ENCODE measurements around the gene RPL38. TPM values are rescaled to one million over a fixed set of nuclear protein-coding genes. Genes with fewer than 3 reads are reported as not detected.

RPL38 gene
- polyA plus RNA-seq, 1 of the 3 experiments (the other 2 are of a cell fraction) = 4,154 TPM

DNA sequence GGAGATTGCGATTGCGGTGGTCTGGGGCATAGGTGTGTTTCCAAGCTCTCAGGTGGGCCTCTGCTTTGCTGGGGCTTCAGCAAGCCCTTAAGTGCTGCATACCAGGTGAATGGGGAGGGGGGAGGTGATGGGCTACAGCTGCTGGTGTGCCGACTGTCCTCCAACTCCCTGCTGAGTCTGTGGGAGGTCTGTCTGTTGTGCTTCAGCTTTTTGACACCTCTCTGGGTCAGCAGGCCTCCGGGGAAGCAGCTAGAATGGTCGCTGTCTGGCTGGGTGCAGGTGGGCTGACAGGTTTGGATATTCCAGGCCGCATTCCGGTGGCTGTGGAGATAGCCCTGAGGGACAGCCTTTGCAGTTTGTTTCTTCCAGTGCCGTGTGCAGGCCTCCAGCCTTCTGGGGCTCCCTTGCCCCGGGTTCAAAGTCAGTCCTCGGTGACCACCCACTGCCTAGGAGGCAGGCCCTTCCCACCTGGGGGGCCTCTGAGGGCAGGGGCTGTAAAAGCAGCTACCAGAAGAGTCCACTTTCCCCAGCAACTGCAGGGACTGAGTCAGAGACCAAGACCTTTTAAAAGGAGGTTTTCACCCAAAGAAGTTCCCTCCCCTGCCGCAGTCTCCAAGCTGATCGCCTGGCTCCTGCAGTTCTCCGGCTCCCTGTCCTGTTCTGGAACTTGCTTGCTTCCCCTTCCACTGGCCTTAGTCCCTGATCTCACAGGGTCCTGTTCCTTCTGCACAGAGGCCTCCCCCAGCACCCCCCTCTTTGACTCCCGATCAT is 7.8 kb downstream of the RPL38 start:
- H3K27ac ChIP-seq (ENCODE audit: low read depth in 2 of 2, low read length in 1 of 2) = peak overlapping the region; percentile 34 to 70; a peak in 3 of 4 replicates
- CTCF ChIA-PET = interaction anchor here (0.6 to 4.5 kb wide), 22 partner anchors 8 to 835 kb away, joined by 3 to 30 read pairs (median 4); partner anchors contain the start of gene RPL38
- no peak overlapping the region for H3K4me3 ChIP-seq (ENCODE audit: low read depth in 2 of 2, low read length in 1 of 2)

More for the DNA sequence above, 7.8 kb downstream of the RPL38 start:
- peak overlapping the region; percentile 2; the same call in 1 of the 2 replicates for H3K4me2 ChIP-seq
- no peak for DNase-seq
- H4K20me1 ChIP-seq (ENCODE audit: insufficient read depth) = peaks cover 45% of the 10 kb centered on the region
- H3K9ac ChIP-seq = no peak overlapping the region
- H3K4me1 ChIP-seq (ENCODE audit: control insufficient read depth in 1 of 2, insufficient read depth in 2 of 2, low read depth in 1 of 2, low read length in 1 of 2) = peaks cover 10 to 76% of the 10 kb centered on the region in 2 experiments; a peak in 3 of 4 replicates
- no peaks in the 10 kb centered on the region for H3K9me3 ChIP-seq
- no peaks in the 10 kb centered on the region for H3K9me2 ChIP-seq
- H3K27me3 ChIP-seq (ENCODE audit: insufficient read depth) = no peaks in the 10 kb centered on the region
- TF ChIP-seq, protein P1, sequence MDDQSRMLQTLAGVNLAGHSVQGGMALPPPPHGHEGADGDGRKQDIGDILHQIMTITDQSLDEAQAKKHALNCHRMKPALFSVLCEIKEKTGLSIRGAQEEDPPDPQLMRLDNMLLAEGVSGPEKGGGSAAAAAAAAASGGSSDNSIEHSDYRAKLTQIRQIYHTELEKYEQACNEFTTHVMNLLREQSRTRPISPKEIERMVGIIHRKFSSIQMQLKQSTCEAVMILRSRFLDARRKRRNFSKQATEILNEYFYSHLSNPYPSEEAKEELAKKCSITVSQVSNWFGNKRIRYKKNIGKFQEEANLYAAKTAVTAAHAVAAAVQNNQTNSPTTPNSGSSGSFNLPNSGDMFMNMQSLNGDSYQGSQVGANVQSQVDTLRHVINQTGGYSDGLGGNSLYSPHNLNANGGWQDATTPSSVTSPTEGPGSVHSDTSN (IDR thresholded peaks at IDR 0.05) = peak; percentile 15
- TF ChIP-seq REST (IDR thresholded peaks at IDR 0.05; ENCODE audit: low read depth, low read length) = no peak; the same call in 1 of the 2 replicates
- TF ChIP-seq SIN3A (IDR thresholded peaks at IDR 0.05; ENCODE audit: borderline replicate concordance, low read depth, low read length) = peak; percentile 84; the same call in 1 of the 2 replicates
- TF ChIP-seq EP300 (IDR thresholded peaks at IDR 0.05; ENCODE audit: borderline replicate concordance in 1 of 2, low read depth in 1 of 2, low read length in 1 of 2) = no peak
- H3K36me3 ChIP-seq (replicated peaks in 1 of 2; ENCODE audit: control insufficient read depth in 1 of 2, insufficient read depth in 2 of 2, low read length in 1 of 2) = peaks cover 33 to 46% of the 10 kb centered on the region in 2 experiments
- 87% methylated on average over 14 of the region's 14 CpGs for WGBS (ENCODE audit: low lambda C conversion rate)
- H3F3A ChIP-seq (replicated peaks; ENCODE audit: insufficient read depth) = peaks cover 54% of the 10 kb centered on the region
- POLR2A ChIA-PET = interaction anchor here (0.6 to 1.1 kb wide), 3 partner anchors 8 to 34 kb away, joined by 3 to 5 read pairs (median 3); partner anchors contain the start of gene RPL38
- H3K79me2 ChIP-seq (ENCODE audit: insufficient read depth) = peaks cover 28% of the 10 kb centered on the region
- H2AFZ ChIP-seq (ENCODE audit: low read depth) = no peak overlapping the region

All from SK-N-SH (cell line).